Endothelial cell of umbilical vein (primary cell): Measurements from ENCODE around the gene NUDC. TPM values are rescaled to one million over a fixed set of nuclear protein-coding genes. Genes with fewer than 3 reads are reported as not detected.

Experiments
- BruUV-seq: library from RNA; stranded (reverse); fragments of 400-500 nt; replicated peaks from 2 replicates; lab custom pipeline; 2021; lab: Mats Ljungman, UMichigan
- CTCF ChIA-PET: fragments of 300-600, 350-600 bp; sonication (Branson Sonifier 250); formaldehyde crosslinking; loops from one replicate; lab custom pipeline; 2021; ENCODE audit warnings: antibody characterized with exemption, inconsistent platforms; lab: Charles Lee
- POLR2A ChIA-PET: fragments of 300-600, 350-600 bp; sonication (Branson Sonifier 250); formaldehyde crosslinking; loops from one replicate; lab custom pipeline; 2021; ENCODE audit warnings: antibody characterized with exemption, inconsistent platforms; lab: Charles Lee
- DNase-seq: peaks from one replicate; pipeline ENCODE4 v3.0.0-alpha.2; 2011; ENCODE audit warnings: low read depth, low spot score
- FAIRE-seq: peaks from 2 replicates; lab custom pipeline; 2011; peaks lifted over from hg19 to GRCh38; lab: Jason Lieb, UNC
- H2AFZ ChIP-seq: 2 replicates; pipeline ENCODE4 v1.6.0; 2012; ENCODE audit warnings: low read depth, low read length, control low read depth, inconsistent platforms
- H3K27ac ChIP-seq: 2 replicates; pipeline ENCODE4 v1.5.1; 2011; ENCODE audit warnings: low read depth, mild to moderate bottlenecking, control low read depth, low read length, moderate library complexity; ENCODE audit not compliant: insufficient read depth
- H3K27me3 ChIP-seq, 2 experiments: 2 replicates each; pipeline versions ENCODE4 v1.6.0 to v1.6.1; 2011; ENCODE audit warnings: low read length in 2 of 2, mixed read lengths in 1 of 2; ENCODE audit not compliant: control insufficient read depth in 2 of 2, insufficient read depth in 2 of 2
- H3K36me3 ChIP-seq, 2 experiments: 2 replicates in 1 of 2; 3 replicates in 1 of 2; pipeline ENCODE4 v1.5.1; 2011; ENCODE audit warnings: low read length in 2 of 2, mild to moderate bottlenecking in 1 of 2, moderate library complexity in 1 of 2; ENCODE audit not compliant: control insufficient read depth in 2 of 2, insufficient read depth in 2 of 2; ENCODE audit errors: extremely low read depth in 1 of 2
- H3K4me1 ChIP-seq: 3 replicates; pipeline ENCODE4 v1.5.1; 2011; ENCODE audit warnings: mild to moderate bottlenecking, low read length; ENCODE audit not compliant: control insufficient read depth, insufficient read depth; ENCODE audit errors: extremely low read depth
- H3K4me2 ChIP-seq: 2 replicates; pipeline ENCODE4 v1.6.1; 2011; ENCODE audit warnings: low read length, control low read depth, mixed read lengths; ENCODE audit not compliant: insufficient read depth
- H3K4me3 ChIP-seq, 3 experiments: fragments of 200-600 bp in 1 of 3; sonication (generic), shearing (Covaris generic) in 1 of 3; replicated peaks in 1 of 3; 2 replicates each; pipeline ENCODE4 v1.5.1; 2011 to 2016; ENCODE audit warnings: control low read depth in 3 of 3, low read length in 3 of 3, mild to moderate bottlenecking in 2 of 3, inconsistent platforms in 1 of 3, low read depth in 1 of 3, moderate library complexity in 1 of 3; ENCODE audit not compliant: insufficient read depth in 1 of 3
- H3K79me2 ChIP-seq: 2 replicates; pipeline ENCODE4 v1.6.0; 2012; ENCODE audit warnings: low read length, inconsistent platforms; ENCODE audit not compliant: control insufficient read depth, insufficient read depth
- H3K9ac ChIP-seq: replicated peaks from 2 replicates; pipeline ENCODE3; 2011; ENCODE audit warnings: low read length, control low read depth; ENCODE audit not compliant: insufficient read depth; ENCODE audit errors: extremely low read depth
- H3K9me1 ChIP-seq: replicated peaks from 3 replicates; pipeline ENCODE4 v1.6.0; 2011; ENCODE audit warnings: mild to moderate bottlenecking, low read length; ENCODE audit not compliant: control insufficient read depth, insufficient read depth; ENCODE audit errors: extremely low read depth
- H3K9me3 ChIP-seq: replicated peaks from 2 replicates; pipeline ENCODE4 v1.5.1; 2012; ENCODE audit warnings: low read length, inconsistent platforms; ENCODE audit not compliant: control insufficient read depth, insufficient read depth
- H4K20me1 ChIP-seq: replicated peaks from 2 replicates; pipeline ENCODE3; 2011; ENCODE audit warnings: mild to moderate bottlenecking, low read length; ENCODE audit not compliant: control insufficient read depth, insufficient read depth; ENCODE audit errors: extremely low read depth
- CTCF ChIP-seq, 2 donors: IDR thresholded peaks; 1 replicate in 1 of 2; 2 replicates in 1 of 2; pipeline ENCODE4 v1.5.1; 2011; ENCODE audit warnings: low read length in 2 of 2, mild to moderate bottlenecking in 2 of 2, moderate library complexity in 2 of 2, control low read depth in 1 of 2, inconsistent platforms in 1 of 2, low read depth in 1 of 2; ENCODE audit not compliant: insufficient read depth in 1 of 2; ENCODE audit errors: extremely low read depth in 1 of 2
- EZH2 ChIP-seq: IDR thresholded peaks from 2 replicates; pipeline ENCODE4 v1.6.1; 2012; ENCODE audit warnings: borderline replicate concordance, low read depth, mild to moderate bottlenecking, moderate library complexity, low read length, inconsistent platforms; ENCODE audit not compliant: severe bottlenecking
- FOS ChIP-seq: IDR thresholded peaks from 2 replicates; pipeline ENCODE4 v1.6.1; 2011; ENCODE audit warnings: mild to moderate bottlenecking, low read length, moderate library complexity, borderline replicate concordance; ENCODE audit not compliant: insufficient read depth
- GATA2 ChIP-seq: IDR thresholded peaks from 2 replicates; pipeline ENCODE4 v1.7.0; 2011; ENCODE audit warnings: low read depth, mild to moderate bottlenecking, moderate library complexity, mixed read lengths, low read length; ENCODE audit not compliant: insufficient read length, insufficient read depth
- JUN ChIP-seq: IDR thresholded peaks from 2 replicates; pipeline ENCODE4 v1.6.1; 2011; ENCODE audit warnings: borderline replicate concordance, low read depth; ENCODE audit not compliant: insufficient read length, insufficient read depth
- MYC ChIP-seq: IDR thresholded peaks from one replicate; pipeline ENCODE4 v1.6.1; 2011; ENCODE audit warnings: mild to moderate bottlenecking, low read depth, low read length
- POLR2A ChIP-seq: IDR thresholded peaks from 2 replicates; pipeline ENCODE4 v1.6.1; 2012; ENCODE audit warnings: low read depth, mild to moderate bottlenecking, control low read depth, low read length
- POLR2AphosphoS5 ChIP-seq: IDR thresholded peaks from 2 replicates; pipeline ENCODE4 v1.6.1; 2012; ENCODE audit warnings: low read depth, mild to moderate bottlenecking, control low read depth, low read length, moderate library complexity; ENCODE audit not compliant: insufficient read depth
- dilution Hi-C: fragments of 300-500 bp; cut with MboI; formaldehyde crosslinking; loops from one replicate; pipeline ENCODE4 v1.15.0; 2019; ENCODE audit warnings: low sequenced_read_pairs; ENCODE audit not compliant: extremely low pct_ligation_motif_present
- intact Hi-C: fragments of 100-400 bp; cut with micrococcal nuclease; formaldehyde crosslinking; loops from one replicate; pipeline ENCODE4 v1.10.0; 2022
- polyA plus RNA-seq, 4 experiments: library from polyadenylated mRNA; depleted of rRNA in 3 of 4; stranded (reverse) in 3 of 4; unstranded in 1 of 4; fragments of >200 nt; gene quantifications; 2 replicates each; pipeline versions ENCODE4 v1.2.1 to v1.2.3, GENCODE V29; 2011 to 2012; ENCODE audit warnings: missing spikeins in 1 of 4
- total RNA-seq: library from RNA; stranded (reverse); gene quantifications from 2 replicates; pipeline ENCODE4 v1.2.3, GENCODE V29; 2021
- TF ChIP-seq, protein P1 (sequence below): IDR thresholded peaks from 2 replicates; pipeline ENCODE4 v1.6.1; 2011; ENCODE audit not compliant: insufficient read depth, insufficient read length

NUDC gene
- total and polyA plus RNA-seq, 2 donors (not counting 3 experiments of a cell fraction or from before 2014, with no cell fraction given), result 42.5 to 102 TPM

DNA sequence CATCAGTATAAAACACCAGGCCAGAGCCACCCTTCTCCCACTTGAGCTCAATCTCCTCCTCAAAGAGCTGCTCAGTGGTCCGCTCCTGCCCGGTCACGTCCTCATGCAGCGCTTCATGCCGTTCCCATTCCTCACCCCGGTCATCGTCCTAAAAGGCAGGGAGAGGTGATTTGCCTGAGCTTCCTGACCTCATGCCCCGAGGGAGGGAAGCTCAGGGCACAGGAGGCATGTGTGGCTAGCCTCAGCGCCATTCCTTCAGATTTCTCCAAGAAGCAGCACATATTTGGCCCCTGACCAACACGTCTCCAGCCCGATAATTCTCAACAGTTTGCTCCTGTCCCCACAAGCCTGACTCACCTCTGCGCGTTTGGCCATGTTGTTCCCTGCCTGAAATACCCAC is 27.3 kb upstream of the NUDC start:
- CTCF ChIA-PET, result no interaction called here
- no peak overlapping the region for H3K4me3 ChIP-seq
- H3K9me3 ChIP-seq, result no peaks in the 10 kb centered on the region
- no peak for DNase-seq
- POLR2A ChIA-PET, result no interaction called here
- dilution Hi-C loops, result no loop called here
- H3K9me1 ChIP-seq, result no peaks in the 10 kb centered on the region
- FAIRE-seq, result no peak
- H3K4me1 ChIP-seq, result peaks cover 8% of the 10 kb centered on the region
- H4K20me1 ChIP-seq, result no peaks in the 10 kb centered on the region
- no peaks in the 10 kb centered on the region for H3K27me3 ChIP-seq
- TF ChIP-seq JUN, result no peak
- TF ChIP-seq EZH2, result no peak
- no peak for TF ChIP-seq GATA2
- no peak for TF ChIP-seq POLR2AphosphoS5
- no peak for TF ChIP-seq FOS
- TF ChIP-seq, protein P1, sequence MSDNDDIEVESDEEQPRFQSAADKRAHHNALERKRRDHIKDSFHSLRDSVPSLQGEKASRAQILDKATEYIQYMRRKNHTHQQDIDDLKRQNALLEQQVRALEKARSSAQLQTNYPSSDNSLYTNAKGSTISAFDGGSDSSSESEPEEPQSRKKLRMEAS, result no peak
- TF ChIP-seq POLR2A, result no peak
- no peak overlapping the region for H3K9ac ChIP-seq
- H2AFZ ChIP-seq, result no peak overlapping the region
- no peak overlapping the region for H3K4me2 ChIP-seq
- intact Hi-C loops, result no loop called here
- BruUV-seq, result no TSS peak
- peaks cover 0 to 25% of the 10 kb centered on the region in 2 experiments for H3K36me3 ChIP-seq
- no peak overlapping the region for H3K27ac ChIP-seq
- H3K79me2 ChIP-seq, result peaks cover 16% of the 10 kb centered on the region

DNA sequence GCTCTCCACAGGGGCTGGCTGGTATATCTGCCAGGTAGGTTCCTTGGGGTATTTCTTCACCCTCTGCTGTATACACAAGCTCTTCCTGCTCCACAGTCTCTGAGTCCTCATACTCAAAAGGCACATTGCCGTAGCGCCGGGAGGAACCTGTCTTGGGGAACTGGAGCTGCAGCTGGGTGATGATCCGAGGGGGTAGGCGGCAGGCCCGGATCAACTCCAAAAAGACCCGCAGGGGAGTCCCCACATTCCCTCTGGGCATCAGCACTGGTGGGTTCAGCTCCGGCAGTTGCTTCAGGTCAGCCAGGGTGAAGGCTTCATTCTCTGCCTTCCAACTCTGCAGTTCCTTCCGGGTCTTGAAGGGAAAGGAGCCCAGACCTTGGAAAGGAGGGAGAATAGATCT is 24.2 kb upstream of the NUDC start:
- H3K4me2 ChIP-seq, result no peak overlapping the region
- intact Hi-C loops (no loop called here), dilution Hi-C loops (no loop called here)
- no peaks in the 10 kb centered on the region for H4K20me1 ChIP-seq
- TF ChIP-seq FOS (no peak), GATA2 (no peak), JUN (no peak), MYC (no peak), CTCF (IDR thresholded peaks at IDR 0.05; ENCODE audit: extremely low read depth in 1 of 2, insufficient read depth in 1 of 2, low read depth in 1 of 2, low read length in 2 of 2) (no peak), POLR2AphosphoS5 (no peak), EZH2 (no peak), POLR2A (no peak)
- TF ChIP-seq, protein P1, result no peak
- no peak overlapping the region for H3K4me3 ChIP-seq
- DNase-seq, result no peak
- no peaks in the 10 kb centered on the region for H3K27me3 ChIP-seq
- H3K9me1 ChIP-seq, result no peaks in the 10 kb centered on the region
- CTCF ChIA-PET, result interaction anchor here (1.2 to 1.8 kb wide), 2 partner anchors 10 to 295 kb away, joined by 3 to 5 read pairs; no protein-coding TSS in a partner anchor
- H3K9me3 ChIP-seq, result no peaks in the 10 kb centered on the region
- H3K36me3 ChIP-seq, result peaks cover 0 to 22% of the 10 kb centered on the region in 2 experiments
- POLR2A ChIA-PET, result no interaction called here
- H2AFZ ChIP-seq, result no peak overlapping the region
- H3K4me1 ChIP-seq, result peaks cover 12% of the 10 kb centered on the region
- no peak overlapping the region for H3K27ac ChIP-seq
- no peak for FAIRE-seq
- H3K9ac ChIP-seq, result no peak overlapping the region
- peaks cover 19% of the 10 kb centered on the region for H3K79me2 ChIP-seq
- no TSS peak for BruUV-seq
